HCT116 (cell line): ENCODE data around the gene NSMCE3. TPM values are rescaled to one million over a fixed set of nuclear protein-coding genes. Genes with fewer than 3 reads are reported as not detected.
"Not testable (repeated sequence)": the region's sequence is repeated elsewhere in the genome, so short reads cannot be mapped to it uniquely, and the experiment has no call there.

ENCODE experiments used
- ATAC-seq: fragments of 200-7000 bp; cut with Tn5 transposase; 2 replicates; pipeline ENCODE4 v1.9.1; 2020; ENCODE audit warnings: mild to moderate bottlenecking, moderate library complexity
- BruUV-seq: library from RNA; stranded (reverse); fragments of 400-500 nt; replicated peaks from 2 replicates; lab custom pipeline; 2021; lab: Mats Ljungman, UMichigan
- CTCF ChIA-PET: fragments of 300-600 bp; sonication (Branson Sonifier 250); formaldehyde crosslinking; loops from one replicate; lab custom pipeline; 2021; ENCODE audit warnings: antibody characterized with exemption; lab: Charles Lee
- POLR2A ChIA-PET: fragments of 300-600, 350-600 bp; sonication (Branson Sonifier 250); formaldehyde crosslinking; loops from one replicate; lab custom pipeline; 2021; ENCODE audit warnings: antibody characterized with exemption; lab: Charles Lee
- RAD21 ChIA-PET, 2 experiments: fragments of 300-600 bp; sonication (Branson Sonifier 250); formaldehyde crosslinking; loops; one replicate each; lab custom pipeline; 2023; ENCODE audit warnings: low total read pairs in 2 of 2; ENCODE audit not compliant: uncharacterized antibody in 2 of 2, unreplicated experiment in 2 of 2, low non-redundant PET in 1 of 2; lab: Charles Lee
- DNase-seq: peaks from one replicate; pipeline ENCODE4 v3.0.0-alpha.2; 2010; ENCODE audit warnings: low read depth, low spot score
- H2AFZ ChIP-seq: fragments of 200-600 bp; shearing (Covaris generic), sonication (generic); 2 replicates; pipeline ENCODE4 v1.6.1; 2017; ENCODE audit warnings: low read depth, mixed run types, mixed read lengths, antibody characterized with exemption, low read length; ENCODE audit not compliant: poor library complexity, severe bottlenecking
- H3K27ac ChIP-seq: 2 replicates; pipeline ENCODE4 v1.5.1; 2012; ENCODE audit warnings: low read depth, low read length
- H3K27me3 ChIP-seq: fragments of 200-600 bp; sonication (generic); 2 replicates; pipeline ENCODE4 v1.6.1; 2016; ENCODE audit warnings: mixed run types, low read length, mixed read lengths; ENCODE audit not compliant: insufficient read depth
- H3K36me3 ChIP-seq, 2 experiments: fragments of 200-500 bp in 1 of 2; fragments of 200-600 bp in 1 of 2; sonication (Bioruptor generic) in 1 of 2; sonication (generic) in 1 of 2; 2 replicates each; pipeline versions ENCODE4 v1.5.1 to v1.6.1; 2014 to 2016; ENCODE audit warnings: low read length in 2 of 2, inconsistent platforms in 1 of 2, mixed read lengths in 1 of 2, mixed run types in 1 of 2; ENCODE audit not compliant: insufficient read depth in 2 of 2, control insufficient read depth in 1 of 2
- H3K4me1 ChIP-seq, 2 experiments: fragments of 200-600 bp in 1 of 2; sonication (generic) in 1 of 2; 2 replicates each; pipeline versions ENCODE4 v1.5.1 to v1.6.1; 2012 to 2017; ENCODE audit warnings: low read length in 2 of 2, inconsistent platforms in 1 of 2, mild to moderate bottlenecking in 1 of 2, mixed read lengths in 1 of 2, mixed run types in 1 of 2, moderate library complexity in 1 of 2; ENCODE audit not compliant: insufficient read depth in 2 of 2, control insufficient read depth in 1 of 2
- H3K4me2 ChIP-seq: fragments of 200-600 bp; sonication (generic); 2 replicates; pipeline ENCODE4 v1.6.1; 2017; ENCODE audit warnings: mixed run types, low read length, mixed read lengths
- H3K4me3 ChIP-seq, 2 experiments: fragments of 200-600 bp in 1 of 2; sonication (generic) in 1 of 2; replicated peaks in 1 of 2; 2 replicates each; pipeline ENCODE4 v1.5.1; 2011 to 2016; ENCODE audit warnings: low read length in 2 of 2, control low read depth in 1 of 2, low read depth in 1 of 2, mild to moderate bottlenecking in 1 of 2, mixed read lengths in 1 of 2, mixed run types in 1 of 2
- H3K79me2 ChIP-seq: fragments of 200-600 bp; sonication (generic); 2 replicates; pipeline ENCODE4 v1.6.1; 2017; ENCODE audit warnings: mild to moderate bottlenecking, mixed run types, low read length, moderate library complexity, mixed read lengths; ENCODE audit not compliant: insufficient read depth
- H3K9ac ChIP-seq: fragments of 200-600 bp; sonication (generic); 2 replicates; pipeline ENCODE4 v1.6.1; 2016; ENCODE audit warnings: low read length, mixed read lengths
- H3K9me2 ChIP-seq: fragments of 200-600 bp; sonication (generic), shearing (Covaris generic); 2 replicates; pipeline ENCODE4 v1.6.1; 2017; ENCODE audit warnings: mixed run types, mild to moderate bottlenecking, moderate library complexity; ENCODE audit not compliant: insufficient read depth
- H3K9me3 ChIP-seq, 2 experiments: fragments of 200-500 bp in 1 of 2; fragments of 200-600 bp in 1 of 2; sonication (Bioruptor generic) in 1 of 2; sonication (generic) in 1 of 2; 2 replicates each; pipeline ENCODE4 v1.6.1; 2014 to 2017; ENCODE audit warnings: low read length in 2 of 2, mixed read lengths in 2 of 2, inconsistent platforms in 1 of 2, low read depth in 1 of 2, mild to moderate bottlenecking in 1 of 2, mixed run types in 1 of 2, moderate library complexity in 1 of 2; ENCODE audit not compliant: control insufficient read depth in 1 of 2, insufficient read depth in 1 of 2
- H4K20me1 ChIP-seq: fragments of 200-600 bp; sonication (generic), shearing (Covaris generic); 2 replicates; pipeline ENCODE4 v1.6.1; 2017; ENCODE audit warnings: mixed run types, mild to moderate bottlenecking, moderate library complexity; ENCODE audit not compliant: insufficient read depth
- CEBPB ChIP-seq: IDR thresholded peaks from 2 replicates; pipeline ENCODE4 v1.6.1; 2012; ENCODE audit warnings: low read depth
- EGR1 ChIP-seq: IDR thresholded peaks from 2 replicates; pipeline ENCODE4 v1.6.1; 2012; ENCODE audit warnings: low read depth
- EZH2phosphoT487 ChIP-seq: fragments of 200-600 bp; IDR thresholded peaks from 2 replicates; pipeline ENCODE4 v1.6.1; 2018; ENCODE audit warnings: antibody characterized with exemption, borderline replicate concordance
- SP1 ChIP-seq: IDR thresholded peaks from 2 replicates; pipeline ENCODE4 v1.6.1; 2012; ENCODE audit warnings: low read depth
- SRF ChIP-seq: IDR thresholded peaks from 2 replicates; pipeline ENCODE4 v1.6.1; 2012; ENCODE audit warnings: low read depth
- ZFX ChIP-seq: fragments of 450-650 bp; IDR thresholded peaks from 2 replicates; pipeline ENCODE4 v1.6.1; 2017
- ZNF274 ChIP-seq: fragments of 200-500 bp; sonication (Bioruptor generic); IDR thresholded peaks from 2 replicates; pipeline ENCODE4 v1.6.1; 2014; ENCODE audit warnings: mild to moderate bottlenecking, low read depth, low read length, inconsistent platforms
- intact Hi-C: fragments of 100-400 bp; cut with micrococcal nuclease; formaldehyde crosslinking; loops from 2 replicates; pipeline ENCODE4 v1.10.0; 2022
- total RNA-seq: library from RNA; stranded (reverse); gene quantifications from one replicate; pipeline ENCODE4 v1.2.1, GENCODE V29; 2021; ENCODE audit not compliant: unreplicated experiment
- TF ChIP-seq, protein P1 (sequence below): IDR thresholded peaks from 2 replicates; pipeline ENCODE4 v1.6.1; 2011; ENCODE audit warnings: mild to moderate bottlenecking, low read length, moderate library complexity; ENCODE audit not compliant: insufficient replicate concordance; ENCODE audit errors: extremely low read depth
- TF ChIP-seq, protein P2 (sequence below): IDR thresholded peaks from 2 replicates; pipeline ENCODE4 v1.6.1; 2012

NSMCE3 gene
- total RNA-seq, 1 experiment from 2014 or later, result 5.7 TPM

DNA sequence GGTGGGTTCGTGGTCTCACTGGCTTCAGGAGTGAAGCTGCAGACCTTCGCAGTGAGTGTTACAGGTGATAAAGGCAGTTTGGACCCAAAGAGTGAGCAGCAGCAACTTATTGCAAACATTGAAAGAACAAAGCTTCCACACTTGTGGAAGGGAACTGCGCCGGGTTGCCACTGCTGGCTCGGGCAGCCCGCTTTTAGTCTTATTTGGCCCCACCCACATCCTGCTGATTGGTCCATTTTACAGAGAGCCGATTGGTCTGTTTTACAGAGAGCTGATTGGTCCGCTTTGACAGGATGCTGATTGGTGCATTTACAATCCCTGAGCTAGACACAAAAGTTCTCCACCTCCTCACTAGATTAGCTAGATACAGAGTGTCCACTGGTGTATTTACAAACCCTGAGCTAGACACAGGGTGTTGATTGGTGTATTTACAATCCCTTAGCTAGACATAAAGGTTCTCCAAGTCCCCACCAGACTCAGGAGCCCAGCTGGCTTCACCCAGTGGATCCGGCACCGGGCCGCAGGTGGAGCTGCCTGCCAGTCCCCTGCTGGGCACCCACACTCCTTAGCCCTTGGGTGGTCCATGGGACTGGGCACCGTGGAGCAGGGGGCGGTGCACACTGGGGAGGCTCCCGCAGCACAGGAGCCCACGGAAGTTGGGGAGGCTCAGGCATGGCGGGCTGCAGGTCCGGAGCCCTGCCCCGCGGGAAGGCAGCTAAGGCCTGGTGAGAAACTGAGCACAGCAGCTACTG, 45.2 kb downstream of the NSMCE3 start:
- BruUV-seq, H3K4me2 ChIP-seq, H3K9ac ChIP-seq, DNase-seq, H2AFZ ChIP-seq, H3K9me3 ChIP-seq, H3K9me2 ChIP-seq, H3K27ac ChIP-seq, CTCF ChIA-PET, H3K36me3 ChIP-seq, H4K20me1 ChIP-seq, H3K4me3 ChIP-seq, ATAC-seq, H3K4me1 ChIP-seq, RAD21 ChIA-PET, intact Hi-C loops, H3K79me2 ChIP-seq: not testable (repeated sequence)
- peaks cover 36% of the 10 kb centered on the region for H3K27me3 ChIP-seq
- POLR2A ChIA-PET, result interaction anchor here (0.6 kb wide), 1 partner anchor 157 kb away, joined by 3 read pairs; no protein-coding TSS in a partner anchor

DNA sequence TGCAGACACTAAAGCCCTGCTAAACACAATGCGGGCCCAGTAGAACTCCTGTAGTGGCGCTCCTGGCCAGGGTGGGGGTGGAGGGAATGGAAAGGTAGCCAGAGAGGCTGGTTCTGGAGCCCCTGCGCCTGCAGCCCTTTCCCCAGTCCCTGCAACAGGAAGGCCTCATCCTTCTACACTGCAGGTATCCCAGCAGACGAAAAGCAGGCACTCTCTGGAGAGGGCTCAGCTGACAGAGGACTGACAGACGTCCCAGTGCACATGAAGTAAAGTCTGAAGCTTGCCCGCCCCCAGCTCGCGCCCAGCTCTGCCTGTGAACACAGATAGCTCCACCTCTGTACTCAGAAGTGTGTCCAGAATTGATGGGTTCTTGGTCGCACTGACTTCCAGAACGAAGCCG, 46.0 kb downstream of the NSMCE3 start:
- Histone ChIP-seq H3K4me3 (no peak overlapping the region), H3K4me2 (no peak overlapping the region), H3K9ac (no peak overlapping the region), H3K27me3 (peaks cover 36% of the 10 kb centered on the region), H3K27ac (no peak overlapping the region), H4K20me1 (no peaks in the 10 kb centered on the region), H3K4me1 (no peaks in the 10 kb centered on the region), H3K9me2 (no peaks in the 10 kb centered on the region), H2AFZ (no peak overlapping the region), H3K36me3 (no peaks in the 10 kb centered on the region), H3K9me3 (no peaks in the 10 kb centered on the region), H3K79me2 (no peaks in the 10 kb centered on the region)
- TF ChIP-seq, protein P1, sequence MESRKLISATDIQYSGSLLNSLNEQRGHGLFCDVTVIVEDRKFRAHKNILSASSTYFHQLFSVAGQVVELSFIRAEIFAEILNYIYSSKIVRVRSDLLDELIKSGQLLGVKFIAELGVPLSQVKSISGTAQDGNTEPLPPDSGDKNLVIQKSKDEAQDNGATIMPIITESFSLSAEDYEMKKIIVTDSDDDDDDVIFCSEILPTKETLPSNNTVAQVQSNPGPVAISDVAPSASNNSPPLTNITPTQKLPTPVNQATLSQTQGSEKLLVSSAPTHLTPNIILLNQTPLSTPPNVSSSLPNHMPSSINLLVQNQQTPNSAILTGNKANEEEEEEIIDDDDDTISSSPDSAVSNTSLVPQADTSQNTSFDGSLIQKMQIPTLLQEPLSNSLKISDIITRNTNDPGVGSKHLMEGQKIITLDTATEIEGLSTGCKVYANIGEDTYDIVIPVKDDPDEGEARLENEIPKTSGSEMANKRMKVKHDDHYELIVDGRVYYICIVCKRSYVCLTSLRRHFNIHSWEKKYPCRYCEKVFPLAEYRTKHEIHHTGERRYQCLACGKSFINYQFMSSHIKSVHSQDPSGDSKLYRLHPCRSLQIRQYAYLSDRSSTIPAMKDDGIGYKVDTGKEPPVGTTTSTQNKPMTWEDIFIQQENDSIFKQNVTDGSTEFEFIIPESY, result no peak
- no peak for TF ChIP-seq EZH2phosphoT487
- no peak for TF ChIP-seq EGR1
- TF ChIP-seq, protein P2, sequence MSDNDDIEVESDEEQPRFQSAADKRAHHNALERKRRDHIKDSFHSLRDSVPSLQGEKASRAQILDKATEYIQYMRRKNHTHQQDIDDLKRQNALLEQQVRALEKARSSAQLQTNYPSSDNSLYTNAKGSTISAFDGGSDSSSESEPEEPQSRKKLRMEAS, result no peak
- no peak for TF ChIP-seq ZFX
- no peak for TF ChIP-seq ZNF274
- TF ChIP-seq SP1, result no peak
- TF ChIP-seq CEBPB, result no peak
- TF ChIP-seq SRF, result no peak
- BruUV-seq, result no TSS peak
- no peak for ATAC-seq
- DNase-seq, result no peak
- ChIA-PET CTCF (no interaction called here), POLR2A (no interaction called here), RAD21 (no interaction called here)
- intact Hi-C loops, result no loop called here
